Endothelial cell of umbilical vein (primary cell): ENCODE measurements around the gene KATNB1. TPM values are rescaled to one million over a fixed set of nuclear protein-coding genes. Genes with fewer than 3 reads are reported as not detected.

ENCODE experiments used
- BruUV-seq: library from RNA; stranded (reverse); fragments of 400-500 nt; replicated peaks from 2 replicates; lab custom pipeline; 2021; lab: Mats Ljungman, UMichigan
- CTCF ChIA-PET: fragments of 300-600, 350-600 bp; sonication (Branson Sonifier 250); formaldehyde crosslinking; loops from one replicate; lab custom pipeline; 2021; ENCODE audit warnings: antibody characterized with exemption, inconsistent platforms; lab: Charles Lee
- POLR2A ChIA-PET: fragments of 300-600, 350-600 bp; sonication (Branson Sonifier 250); formaldehyde crosslinking; loops from one replicate; lab custom pipeline; 2021; ENCODE audit warnings: antibody characterized with exemption, inconsistent platforms; lab: Charles Lee
- DNase-seq: peaks from one replicate; pipeline ENCODE4 v3.0.0-alpha.2; 2011; ENCODE audit warnings: low read depth, low spot score
- FAIRE-seq: peaks from 2 replicates; lab custom pipeline; 2011; peaks lifted over from hg19 to GRCh38; lab: Jason Lieb, UNC
- H2AFZ ChIP-seq: 2 replicates; pipeline ENCODE4 v1.6.0; 2012; ENCODE audit warnings: low read depth, low read length, control low read depth, inconsistent platforms
- H3K27ac ChIP-seq: 2 replicates; pipeline ENCODE4 v1.5.1; 2011; ENCODE audit warnings: low read depth, mild to moderate bottlenecking, control low read depth, low read length, moderate library complexity; ENCODE audit not compliant: insufficient read depth
- H3K27me3 ChIP-seq, 2 experiments: 2 replicates each; pipeline versions ENCODE4 v1.6.0 to v1.6.1; 2011; ENCODE audit warnings: low read length in 2 of 2, mixed read lengths in 1 of 2; ENCODE audit not compliant: control insufficient read depth in 2 of 2, insufficient read depth in 2 of 2
- H3K36me3 ChIP-seq, 2 experiments: 2 replicates in 1 of 2; 3 replicates in 1 of 2; pipeline ENCODE4 v1.5.1; 2011; ENCODE audit warnings: low read length in 2 of 2, mild to moderate bottlenecking in 1 of 2, moderate library complexity in 1 of 2; ENCODE audit not compliant: control insufficient read depth in 2 of 2, insufficient read depth in 2 of 2; ENCODE audit errors: extremely low read depth in 1 of 2
- H3K4me1 ChIP-seq: 3 replicates; pipeline ENCODE4 v1.5.1; 2011; ENCODE audit warnings: mild to moderate bottlenecking, low read length; ENCODE audit not compliant: control insufficient read depth, insufficient read depth; ENCODE audit errors: extremely low read depth
- H3K4me2 ChIP-seq: 2 replicates; pipeline ENCODE4 v1.6.1; 2011; ENCODE audit warnings: low read length, control low read depth, mixed read lengths; ENCODE audit not compliant: insufficient read depth
- H3K4me3 ChIP-seq, 3 experiments: fragments of 200-600 bp in 1 of 3; sonication (generic), shearing (Covaris generic) in 1 of 3; replicated peaks in 1 of 3; 2 replicates each; pipeline ENCODE4 v1.5.1; 2011 to 2016; ENCODE audit warnings: control low read depth in 3 of 3, low read length in 3 of 3, mild to moderate bottlenecking in 2 of 3, inconsistent platforms in 1 of 3, low read depth in 1 of 3, moderate library complexity in 1 of 3; ENCODE audit not compliant: insufficient read depth in 1 of 3
- H3K79me2 ChIP-seq: 2 replicates; pipeline ENCODE4 v1.6.0; 2012; ENCODE audit warnings: low read length, inconsistent platforms; ENCODE audit not compliant: control insufficient read depth, insufficient read depth
- H3K9ac ChIP-seq: replicated peaks from 2 replicates; pipeline ENCODE3; 2011; ENCODE audit warnings: low read length, control low read depth; ENCODE audit not compliant: insufficient read depth; ENCODE audit errors: extremely low read depth
- H3K9me1 ChIP-seq: replicated peaks from 3 replicates; pipeline ENCODE4 v1.6.0; 2011; ENCODE audit warnings: mild to moderate bottlenecking, low read length; ENCODE audit not compliant: control insufficient read depth, insufficient read depth; ENCODE audit errors: extremely low read depth
- H3K9me3 ChIP-seq: replicated peaks from 2 replicates; pipeline ENCODE4 v1.5.1; 2012; ENCODE audit warnings: low read length, inconsistent platforms; ENCODE audit not compliant: control insufficient read depth, insufficient read depth
- H4K20me1 ChIP-seq: replicated peaks from 2 replicates; pipeline ENCODE3; 2011; ENCODE audit warnings: mild to moderate bottlenecking, low read length; ENCODE audit not compliant: control insufficient read depth, insufficient read depth; ENCODE audit errors: extremely low read depth
- EZH2 ChIP-seq: IDR thresholded peaks from 2 replicates; pipeline ENCODE4 v1.6.1; 2012; ENCODE audit warnings: borderline replicate concordance, low read depth, mild to moderate bottlenecking, moderate library complexity, low read length, inconsistent platforms; ENCODE audit not compliant: severe bottlenecking
- FOS ChIP-seq: IDR thresholded peaks from 2 replicates; pipeline ENCODE4 v1.6.1; 2011; ENCODE audit warnings: mild to moderate bottlenecking, low read length, moderate library complexity, borderline replicate concordance; ENCODE audit not compliant: insufficient read depth
- GATA2 ChIP-seq: IDR thresholded peaks from 2 replicates; pipeline ENCODE4 v1.7.0; 2011; ENCODE audit warnings: low read depth, mild to moderate bottlenecking, moderate library complexity, mixed read lengths, low read length; ENCODE audit not compliant: insufficient read length, insufficient read depth
- JUN ChIP-seq: IDR thresholded peaks from 2 replicates; pipeline ENCODE4 v1.6.1; 2011; ENCODE audit warnings: borderline replicate concordance, low read depth; ENCODE audit not compliant: insufficient read length, insufficient read depth
- MYC ChIP-seq: IDR thresholded peaks from one replicate; pipeline ENCODE4 v1.6.1; 2011; ENCODE audit warnings: mild to moderate bottlenecking, low read depth, low read length
- POLR2A ChIP-seq: IDR thresholded peaks from 2 replicates; pipeline ENCODE4 v1.6.1; 2012; ENCODE audit warnings: low read depth, mild to moderate bottlenecking, control low read depth, low read length
- POLR2AphosphoS5 ChIP-seq: IDR thresholded peaks from 2 replicates; pipeline ENCODE4 v1.6.1; 2012; ENCODE audit warnings: low read depth, mild to moderate bottlenecking, control low read depth, low read length, moderate library complexity; ENCODE audit not compliant: insufficient read depth
- dilution Hi-C: fragments of 300-500 bp; cut with MboI; formaldehyde crosslinking; loops from one replicate; pipeline ENCODE4 v1.15.0; 2019; ENCODE audit warnings: low sequenced_read_pairs; ENCODE audit not compliant: extremely low pct_ligation_motif_present
- intact Hi-C: fragments of 100-400 bp; cut with micrococcal nuclease; formaldehyde crosslinking; loops from one replicate; pipeline ENCODE4 v1.10.0; 2022
- polyA plus RNA-seq, 4 experiments: library from polyadenylated mRNA; depleted of rRNA in 3 of 4; stranded (reverse) in 3 of 4; unstranded in 1 of 4; fragments of >200 nt; gene quantifications; 2 replicates each; pipeline versions ENCODE4 v1.2.1 to v1.2.3, GENCODE V29; 2011 to 2012; ENCODE audit warnings: missing spikeins in 1 of 4
- total RNA-seq: library from RNA; stranded (reverse); gene quantifications from 2 replicates; pipeline ENCODE4 v1.2.3, GENCODE V29; 2021
- TF ChIP-seq, protein P1 (sequence below): IDR thresholded peaks from 2 replicates; pipeline ENCODE4 v1.6.1; 2011; ENCODE audit not compliant: insufficient read depth, insufficient read length
- TF ChIP-seq, protein P2 (sequence below), 2 donors: IDR thresholded peaks; 1 replicate in 1 of 2; 2 replicates in 1 of 2; pipeline ENCODE4 v1.5.1; 2011; ENCODE audit warnings: low read length in 2 of 2, mild to moderate bottlenecking in 2 of 2, moderate library complexity in 2 of 2, control low read depth in 1 of 2, inconsistent platforms in 1 of 2, low read depth in 1 of 2; ENCODE audit not compliant: insufficient read depth in 1 of 2; ENCODE audit errors: extremely low read depth in 1 of 2

The KATNB1 gene
- total and polyA plus RNA-seq, 2 donors (not counting 3 experiments of a cell fraction or from before 2014, with no cell fraction given), result 25.9 to 35.9 TPM

DNA sequence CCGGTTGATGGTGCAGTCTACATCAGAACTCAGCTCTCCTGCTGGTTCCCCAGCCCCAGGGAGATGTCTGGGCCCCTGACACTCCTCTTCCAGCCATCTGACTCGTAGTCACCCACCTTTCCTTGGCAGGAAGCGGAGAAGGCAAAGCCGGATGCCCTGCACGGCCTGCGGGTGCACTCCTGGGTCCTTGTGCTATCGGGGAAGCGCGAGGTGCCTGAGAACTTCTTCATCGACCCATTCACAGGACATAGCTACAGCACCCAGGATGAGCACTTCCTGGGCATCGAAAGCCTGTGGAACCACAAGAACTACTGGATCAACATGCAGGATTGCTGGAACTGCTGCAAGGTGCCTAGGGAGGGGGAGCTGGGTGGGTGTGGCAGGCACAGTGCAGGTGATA is 28.2 kb upstream of the KATNB1 start:
- Histone ChIP-seq H3K4me2 (no peak overlapping the region), H3K9me3 (no peaks in the 10 kb centered on the region), H3K27me3 (peaks cover 9 to 25% of the 10 kb centered on the region in 2 experiments), H3K79me2 (no peaks in the 10 kb centered on the region), H3K27ac (no peak overlapping the region), H3K4me1 (no peaks in the 10 kb centered on the region), H3K4me3 (no peak overlapping the region), H3K9me1 (no peaks in the 10 kb centered on the region), H4K20me1 (no peaks in the 10 kb centered on the region), H3K9ac (no peak overlapping the region), H2AFZ (no peak overlapping the region), H3K36me3 (no peaks in the 10 kb centered on the region)
- DNase-seq (no peak), FAIRE-seq (no peak)
- dilution Hi-C loops (no loop called here), intact Hi-C loops (no loop called here)
- TF ChIP-seq EZH2, result no peak
- no peak for TF ChIP-seq GATA2
- TF ChIP-seq POLR2A, result no peak
- TF ChIP-seq, protein P1, sequence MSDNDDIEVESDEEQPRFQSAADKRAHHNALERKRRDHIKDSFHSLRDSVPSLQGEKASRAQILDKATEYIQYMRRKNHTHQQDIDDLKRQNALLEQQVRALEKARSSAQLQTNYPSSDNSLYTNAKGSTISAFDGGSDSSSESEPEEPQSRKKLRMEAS, result no peak
- TF ChIP-seq POLR2AphosphoS5, result no peak
- no peak for TF ChIP-seq FOS
- TF ChIP-seq, protein P2, sequence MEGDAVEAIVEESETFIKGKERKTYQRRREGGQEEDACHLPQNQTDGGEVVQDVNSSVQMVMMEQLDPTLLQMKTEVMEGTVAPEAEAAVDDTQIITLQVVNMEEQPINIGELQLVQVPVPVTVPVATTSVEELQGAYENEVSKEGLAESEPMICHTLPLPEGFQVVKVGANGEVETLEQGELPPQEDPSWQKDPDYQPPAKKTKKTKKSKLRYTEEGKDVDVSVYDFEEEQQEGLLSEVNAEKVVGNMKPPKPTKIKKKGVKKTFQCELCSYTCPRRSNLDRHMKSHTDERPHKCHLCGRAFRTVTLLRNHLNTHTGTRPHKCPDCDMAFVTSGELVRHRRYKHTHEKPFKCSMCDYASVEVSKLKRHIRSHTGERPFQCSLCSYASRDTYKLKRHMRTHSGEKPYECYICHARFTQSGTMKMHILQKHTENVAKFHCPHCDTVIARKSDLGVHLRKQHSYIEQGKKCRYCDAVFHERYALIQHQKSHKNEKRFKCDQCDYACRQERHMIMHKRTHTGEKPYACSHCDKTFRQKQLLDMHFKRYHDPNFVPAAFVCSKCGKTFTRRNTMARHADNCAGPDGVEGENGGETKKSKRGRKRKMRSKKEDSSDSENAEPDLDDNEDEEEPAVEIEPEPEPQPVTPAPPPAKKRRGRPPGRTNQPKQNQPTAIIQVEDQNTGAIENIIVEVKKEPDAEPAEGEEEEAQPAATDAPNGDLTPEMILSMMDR (IDR thresholded peaks at IDR 0.05; ENCODE audit: extremely low read depth in 1 of 2, insufficient read depth in 1 of 2, low read depth in 1 of 2, low read length in 2 of 2), result no peak
- no peak for TF ChIP-seq JUN
- no peak for TF ChIP-seq MYC
- CTCF ChIA-PET, result no interaction called here
- BruUV-seq, result no TSS peak
- POLR2A ChIA-PET, result no interaction called here
